ENCODE results near the gene PEF1.

The PEF1 gene

GRCh38 chr1:31651766-31652165 lies 7.1 kb upstream of the PEF1 start:
- Histone ChIP-seq H3K36me3 (ENCODE audit: insufficient read depth, low read depth, low read length) (no peaks in the 10 kb centered on the region), H3K9ac (ENCODE audit: low read depth, low read length) (no peak overlapping the region), H3K27ac (ENCODE audit: low read length) (no peak overlapping the region), H3K4me1 (ENCODE audit: insufficient read depth, low read length) (no peaks in the 10 kb centered on the region), H3K9me3 (ENCODE audit: insufficient read depth, low read depth, low read length) (no peaks in the 10 kb centered on the region), H3K27me3 (ENCODE audit: insufficient read depth, low read length) (no peaks in the 10 kb centered on the region), H3K4me3 (ENCODE audit: low read length) (no peak overlapping the region)

GRCh38 chr1:31651089-31651420 lies 6.4 kb upstream of the PEF1 start:
- Histone ChIP-seq H3K4me1 (ENCODE audit: insufficient read depth, low read length) (no peaks in the 10 kb centered on the region), H3K4me3 (ENCODE audit: low read length) (no peak overlapping the region), H3K9me3 (ENCODE audit: insufficient read depth, low read depth, low read length) (no peaks in the 10 kb centered on the region), H3K27me3 (ENCODE audit: insufficient read depth, low read length) (no peaks in the 10 kb centered on the region), H3K36me3 (ENCODE audit: insufficient read depth, low read depth, low read length) (no peaks in the 10 kb centered on the region), H3K9ac (ENCODE audit: low read depth, low read length) (no peak overlapping the region), H3K27ac (ENCODE audit: low read length) (no peak overlapping the region)

GRCh38 chr1:31650161-31651088 lies 5.7 kb upstream of the PEF1 start:
- H3K27ac ChIP-seq (ENCODE audit: low read length), result no peak overlapping the region
- no peak overlapping the region for H3K9ac ChIP-seq (ENCODE audit: low read depth, low read length)
- H3K27me3 ChIP-seq (ENCODE audit: insufficient read depth, low read length), result no peaks in the 10 kb centered on the region
- no peaks in the 10 kb centered on the region for H3K36me3 ChIP-seq (ENCODE audit: insufficient read depth, low read depth, low read length)
- no peaks in the 10 kb centered on the region for H3K4me1 ChIP-seq (ENCODE audit: insufficient read depth, low read length)
- no peaks in the 10 kb centered on the region for H3K9me3 ChIP-seq (ENCODE audit: insufficient read depth, low read depth, low read length)
- no peak overlapping the region for H3K4me3 ChIP-seq (ENCODE audit: low read length)

- Histone ChIP-seq H3K27ac (ENCODE audit: low read length) (no peak overlapping the region), H3K27me3 (ENCODE audit: insufficient read depth, low read length) (no peaks in the 10 kb centered on the region), H3K4me1 (ENCODE audit: insufficient read depth, low read length) (no peaks in the 10 kb centered on the region), H3K36me3 (ENCODE audit: insufficient read depth, low read depth, low read length) (no peaks in the 10 kb centered on the region), H3K9ac (ENCODE audit: low read depth, low read length) (no peak overlapping the region), H3K4me3 (ENCODE audit: low read length) (no peak overlapping the region), H3K9me3 (ENCODE audit: insufficient read depth, low read depth, low read length) (no peaks in the 10 kb centered on the region)
These were observed 4.1 kb upstream of the PEF1 start for GRCh38 chr1:31648641-31649357.

DNA sequence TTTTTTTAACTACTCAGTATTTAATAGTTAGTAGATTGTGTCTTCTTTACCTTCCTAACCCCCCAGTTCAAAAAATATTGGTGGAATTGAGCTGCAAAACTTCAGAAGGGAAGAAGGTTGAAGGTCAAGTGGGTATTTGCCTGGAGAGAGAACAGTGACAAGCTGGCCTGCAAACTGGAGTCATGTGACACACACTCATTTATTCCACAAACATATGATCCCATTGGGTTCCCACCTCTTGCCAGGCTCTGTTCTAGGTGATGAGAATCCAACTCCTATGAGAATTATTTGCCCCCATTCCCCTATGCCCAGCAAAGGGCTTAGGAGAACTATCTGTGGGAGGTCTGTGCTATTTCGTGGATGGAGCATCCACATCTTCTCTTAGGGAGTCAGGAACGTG lies 3.5 kb upstream of the PEF1 start:
- H3K27ac ChIP-seq (ENCODE audit: low read length), result no peak overlapping the region
- no peak overlapping the region for H3K4me3 ChIP-seq (ENCODE audit: low read length)
- H3K9me3 ChIP-seq (ENCODE audit: insufficient read depth, low read depth, low read length), result no peaks in the 10 kb centered on the region

DNA sequence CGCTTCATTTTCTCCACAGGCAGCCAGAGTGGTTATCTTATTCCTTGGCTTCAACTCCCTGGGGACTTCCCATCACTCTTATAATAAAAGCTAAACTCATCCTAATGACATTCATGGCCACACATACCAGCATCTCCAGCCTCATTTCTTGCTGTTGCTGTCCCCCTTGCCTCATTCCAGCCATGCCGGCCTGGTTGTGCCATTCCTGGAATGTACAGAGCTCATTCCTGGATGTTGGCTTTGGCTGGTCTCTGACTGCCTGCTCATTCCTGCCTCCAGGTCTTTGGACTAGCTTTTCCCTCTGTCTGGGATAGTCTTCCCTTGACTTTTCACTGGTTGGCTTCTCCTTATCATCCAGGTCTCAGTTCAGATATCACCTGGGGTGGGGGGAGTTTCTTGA lies 2.4 kb upstream of the PEF1 start:
- H3K36me3 ChIP-seq (ENCODE audit: insufficient read depth, low read depth, low read length), result no peaks in the 10 kb centered on the region
- H3K9me3 ChIP-seq (ENCODE audit: insufficient read depth, low read depth, low read length), result no peaks in the 10 kb centered on the region
- no peak overlapping the region for H3K4me3 ChIP-seq (ENCODE audit: low read length)
- H3K9ac ChIP-seq (ENCODE audit: low read depth, low read length), result no peak overlapping the region
- H3K27me3 ChIP-seq (ENCODE audit: insufficient read depth, low read length), result no peaks in the 10 kb centered on the region
- H3K4me1 ChIP-seq (ENCODE audit: insufficient read depth, low read length), result peaks cover 6% of the 10 kb centered on the region; the same call in 1 of the 2 replicates
- no peak overlapping the region for H3K27ac ChIP-seq (ENCODE audit: low read length)

More for the DNA sequence above, 3.5 kb upstream of the PEF1 start:
- H3K36me3 ChIP-seq (ENCODE audit: insufficient read depth, low read depth, low read length), result no peaks in the 10 kb centered on the region
- H3K27me3 ChIP-seq (ENCODE audit: insufficient read depth, low read length), result no peaks in the 10 kb centered on the region
- no peaks in the 10 kb centered on the region for H3K4me1 ChIP-seq (ENCODE audit: insufficient read depth, low read length)
- H3K9ac ChIP-seq (ENCODE audit: low read depth, low read length), result no peak overlapping the region

DNA sequence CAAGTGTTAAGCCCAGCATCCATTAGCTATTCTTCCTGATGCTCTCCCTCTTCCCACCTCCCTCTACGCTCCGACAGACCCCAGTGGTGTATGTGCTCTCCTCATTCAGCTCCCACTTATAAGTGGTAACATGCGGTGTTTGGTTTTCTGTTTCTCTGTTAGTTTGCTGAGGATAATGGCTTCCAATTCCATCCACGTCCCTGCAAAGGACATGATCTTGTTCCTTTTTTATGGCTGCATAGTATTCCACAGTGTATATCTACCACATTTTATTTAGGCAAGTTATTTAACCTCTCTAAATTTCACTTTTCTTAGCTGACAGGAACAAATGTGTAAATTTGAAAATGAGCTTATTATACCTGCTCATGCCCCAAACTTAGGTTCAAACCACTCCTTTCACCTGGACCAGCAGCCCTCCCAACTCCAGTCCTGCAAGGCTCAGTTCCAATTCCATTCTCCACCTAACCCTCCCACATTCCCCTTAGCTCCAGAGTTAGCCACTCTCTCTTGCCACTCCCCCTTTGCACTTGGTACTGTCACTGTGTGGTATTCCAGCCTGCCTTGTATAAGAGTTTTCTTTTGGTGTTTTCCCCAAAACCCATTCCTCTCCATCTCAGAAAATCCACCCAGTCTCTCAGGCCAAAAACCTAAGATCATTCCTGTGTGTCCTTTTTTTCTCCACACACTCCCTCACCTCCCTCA lies 1.7 kb upstream of the PEF1 start:
- H3K4me1 ChIP-seq (ENCODE audit: insufficient read depth, low read length), result peaks cover 6% of the 10 kb centered on the region; the same call in 1 of the 2 replicates
- no peaks in the 10 kb centered on the region for H3K36me3 ChIP-seq (ENCODE audit: insufficient read depth, low read depth, low read length)
- no peak overlapping the region for H3K4me3 ChIP-seq (ENCODE audit: low read length)
- no peak overlapping the region for H3K27ac ChIP-seq (ENCODE audit: low read length)
- no peaks in the 10 kb centered on the region for H3K27me3 ChIP-seq (ENCODE audit: insufficient read depth, low read length)
- no peak overlapping the region for H3K9ac ChIP-seq (ENCODE audit: low read depth, low read length)
- H3K9me3 ChIP-seq (ENCODE audit: insufficient read depth, low read depth, low read length), result no peaks in the 10 kb centered on the region

DNA sequence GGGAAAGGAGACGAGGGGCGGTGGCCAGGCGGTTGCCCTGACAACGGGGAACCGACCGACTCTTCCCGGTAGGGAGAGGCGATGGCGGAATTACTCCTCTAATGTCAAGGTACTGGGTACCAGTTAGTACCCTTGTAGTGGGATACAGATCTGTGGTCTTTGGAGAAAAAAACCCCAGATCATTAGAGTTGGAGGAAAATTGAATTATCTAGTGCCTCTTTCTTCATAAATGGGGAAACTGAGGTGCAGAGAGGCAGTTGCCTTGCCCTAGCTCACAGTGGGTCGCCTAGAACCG lies 545 bp upstream of the PEF1 start:
- H3K36me3 ChIP-seq (ENCODE audit: insufficient read depth, low read depth, low read length), result no peaks in the 10 kb centered on the region
- H3K9me3 ChIP-seq (ENCODE audit: insufficient read depth, low read depth, low read length), result no peaks in the 10 kb centered on the region
- H3K27ac ChIP-seq (ENCODE audit: low read length), result no peak overlapping the region
- H3K27me3 ChIP-seq (ENCODE audit: insufficient read depth, low read length), result no peaks in the 10 kb centered on the region
- H3K4me1 ChIP-seq (ENCODE audit: insufficient read depth, low read length), result peaks cover 6% of the 10 kb centered on the region; the same call in 1 of the 2 replicates
- peak overlapping the region; percentile 89; the same call in 1 of the 2 replicates for H3K9ac ChIP-seq (ENCODE audit: low read depth, low read length)
- peak overlapping the region; percentile 85 for H3K4me3 ChIP-seq (ENCODE audit: low read length)

DNA sequence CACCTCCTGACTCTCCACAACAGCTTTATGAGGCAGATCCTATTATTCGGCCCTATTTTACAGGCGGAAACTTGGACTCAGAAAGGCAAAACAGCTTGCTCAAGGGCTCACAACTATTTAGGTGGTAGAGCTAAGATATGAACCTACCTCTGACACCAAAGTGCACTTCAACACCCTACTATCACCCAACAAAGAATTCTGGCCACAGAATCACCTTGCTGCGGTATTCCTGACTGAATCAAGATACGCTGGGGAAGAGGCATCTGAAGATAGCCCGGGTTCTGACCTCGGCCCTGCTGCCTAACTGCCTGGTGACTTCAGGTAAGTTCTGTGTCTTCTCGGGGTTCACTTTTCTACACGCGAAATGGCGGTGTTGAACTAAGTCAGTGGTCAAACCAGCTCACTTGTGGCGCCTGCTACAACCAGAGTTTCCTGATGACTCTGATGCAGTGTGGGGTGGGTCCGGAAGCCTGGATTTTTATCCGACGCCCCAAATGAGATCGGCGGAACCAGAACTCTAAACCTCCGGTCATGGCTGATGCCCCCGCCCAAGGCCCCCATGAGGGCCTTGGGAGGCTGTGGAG lies 608 bp downstream of the PEF1 start:
- H3K36me3 ChIP-seq (ENCODE audit: insufficient read depth, low read depth, low read length), result no peaks in the 10 kb centered on the region
- peak overlapping the region; percentile 88 for H3K27ac ChIP-seq (ENCODE audit: low read length)
- peak overlapping the region; percentile 85 for H3K4me3 ChIP-seq (ENCODE audit: low read length)
- H3K4me1 ChIP-seq (ENCODE audit: insufficient read depth, low read length), result peaks cover 6% of the 10 kb centered on the region; the same call in 1 of the 2 replicates
- H3K27me3 ChIP-seq (ENCODE audit: insufficient read depth, low read length), result no peaks in the 10 kb centered on the region
- peak overlapping the region; percentile 89 for H3K9ac ChIP-seq (ENCODE audit: low read depth, low read length)
- H3K9me3 ChIP-seq (ENCODE audit: insufficient read depth, low read depth, low read length), result no peaks in the 10 kb centered on the region

GRCh38 chr1:31642897-31643296 lies 1.8 kb downstream of the PEF1 start:
- Histone ChIP-seq H3K9ac (ENCODE audit: low read depth, low read length) (0 out of 2 replicates have a peak overlapping the region, but pooled peaks have one; percentile 8), H3K27ac (ENCODE audit: low read length) (no peak overlapping the region), H3K4me3 (ENCODE audit: low read length) (peak overlapping the region; percentile 23; the same call in 1 of the 2 replicates), H3K4me1 (ENCODE audit: insufficient read depth, low read length) (peaks cover 6% of the 10 kb centered on the region), H3K9me3 (ENCODE audit: insufficient read depth, low read depth, low read length) (no peaks in the 10 kb centered on the region), H3K27me3 (ENCODE audit: insufficient read depth, low read length) (no peaks in the 10 kb centered on the region), H3K36me3 (ENCODE audit: insufficient read depth, low read depth, low read length) (no peaks in the 10 kb centered on the region)

- peaks cover 6% of the 10 kb centered on the region for H3K4me1 ChIP-seq (ENCODE audit: insufficient read depth, low read length)
- 0 out of 2 replicates have a peak overlapping the region, but pooled peaks have one; percentile 8 for H3K9ac ChIP-seq (ENCODE audit: low read depth, low read length)
- H3K36me3 ChIP-seq (ENCODE audit: insufficient read depth, low read depth, low read length), result no peaks in the 10 kb centered on the region
- peak overlapping the region; percentile 23; the same call in 1 of the 2 replicates for H3K4me3 ChIP-seq (ENCODE audit: low read length)
- no peaks in the 10 kb centered on the region for H3K27me3 ChIP-seq (ENCODE audit: insufficient read depth, low read length)
- H3K9me3 ChIP-seq (ENCODE audit: insufficient read depth, low read depth, low read length), result no peaks in the 10 kb centered on the region
- H3K27ac ChIP-seq (ENCODE audit: low read length), result no peak overlapping the region
These were observed 2.3 kb downstream of the PEF1 start for GRCh38 chr1:31642366-31642765.
